Common myeloid progenitor, CD34-positive (primary cell): ENCODE results near the gene GDF2.

Experiments
- CTCF ChIA-PET: fragments of 350-600 bp; sonication (Branson Sonifier 250); formaldehyde crosslinking; loops from one replicate; lab custom pipeline; 2021; ENCODE audit warnings: antibody characterized with exemption; lab: Charles Lee
- POLR2A ChIA-PET: fragments of 350-600 bp; sonication (Branson Sonifier 250); formaldehyde crosslinking; loops from one replicate; lab custom pipeline; 2021; ENCODE audit warnings: antibody characterized with exemption; lab: Charles Lee
- DNase-seq, 3 donors: peaks; one replicate each; pipeline versions ENCODE4 v3.0.0 to v3.0.0-alpha.2; 2013
- H3K27ac ChIP-seq, 2 experiments: 1 replicate in 1 of 2; 2 replicates in 1 of 2; pipeline ENCODE4 v1.7.0; 2013; ENCODE audit warnings: inconsistent platforms in 2 of 2, low read length in 2 of 2, mild to moderate bottlenecking in 2 of 2, low read depth in 1 of 2, moderate library complexity in 1 of 2; ENCODE audit not compliant: severe bottlenecking in 2 of 2, insufficient read depth in 1 of 2, poor library complexity in 1 of 2
- H3K27me3 ChIP-seq, 5 experiments: replicated peaks in 2 of 5; 1 replicate in 3 of 5; 2 replicates in 2 of 5; pipeline versions ENCODE4 v1.6.1 to v1.7.0; 2013; ENCODE audit warnings: low read length in 4 of 5, mild to moderate bottlenecking in 2 of 5, moderate library complexity in 2 of 5, inconsistent platforms in 1 of 5; ENCODE audit not compliant: insufficient read depth in 5 of 5, control insufficient read depth in 4 of 5
- H3K36me3 ChIP-seq, 4 experiments: 1 replicate in 2 of 4; 2 replicates in 2 of 4; pipeline versions ENCODE4 v1.6.1 to v1.7.0; 2013; ENCODE audit warnings: low read length in 3 of 4, control low read depth in 1 of 4, mild to moderate bottlenecking in 1 of 4; ENCODE audit not compliant: control insufficient read depth in 4 of 4, insufficient read depth in 4 of 4
- H3K4me1 ChIP-seq, 4 experiments: 1 replicate in 3 of 4; 2 replicates in 1 of 4; pipeline versions ENCODE4 v1.6.1 to v1.7.1; 2013; ENCODE audit warnings: low read length in 3 of 4, mild to moderate bottlenecking in 3 of 4, control low read depth in 1 of 4, inconsistent platforms in 1 of 4, moderate library complexity in 1 of 4; ENCODE audit not compliant: control insufficient read depth in 4 of 4, insufficient read depth in 4 of 4; ENCODE audit errors: control extremely low read depth in 1 of 4
- H3K4me3 ChIP-seq, 7 experiments: 1 replicate in 4 of 7; 2 replicates in 3 of 7; pipeline versions ENCODE4 v1.5.1 to v1.7.0; 2013; ENCODE audit warnings: mild to moderate bottlenecking in 7 of 7, low read length in 6 of 7, moderate library complexity in 6 of 7, inconsistent platforms in 2 of 7, low read depth in 2 of 7, control low read depth in 1 of 7; ENCODE audit not compliant: insufficient read depth in 4 of 7, control insufficient read depth in 1 of 7; ENCODE audit errors: extremely low read depth in 1 of 7
- H3K9me3 ChIP-seq, 5 experiments: 1 replicate in 4 of 5; 2 replicates in 1 of 5; pipeline versions ENCODE4 v1.6.1 to v1.7.1; 2013; ENCODE audit warnings: low read length in 4 of 5, mild to moderate bottlenecking in 2 of 5, inconsistent platforms in 1 of 5, low read depth in 1 of 5, moderate library complexity in 1 of 5; ENCODE audit not compliant: control insufficient read depth in 4 of 5, insufficient read depth in 2 of 5; ENCODE audit errors: control extremely low read depth in 1 of 5
- WGBS: methylation state at CpG from one replicate; pipeline ENCODE4 v1.1.5; 2013; ENCODE audit not compliant: insufficient coverage; 5-methylcytosine and 5-hydroxymethylcytosine counted together

Gene GDF2

DNA sequence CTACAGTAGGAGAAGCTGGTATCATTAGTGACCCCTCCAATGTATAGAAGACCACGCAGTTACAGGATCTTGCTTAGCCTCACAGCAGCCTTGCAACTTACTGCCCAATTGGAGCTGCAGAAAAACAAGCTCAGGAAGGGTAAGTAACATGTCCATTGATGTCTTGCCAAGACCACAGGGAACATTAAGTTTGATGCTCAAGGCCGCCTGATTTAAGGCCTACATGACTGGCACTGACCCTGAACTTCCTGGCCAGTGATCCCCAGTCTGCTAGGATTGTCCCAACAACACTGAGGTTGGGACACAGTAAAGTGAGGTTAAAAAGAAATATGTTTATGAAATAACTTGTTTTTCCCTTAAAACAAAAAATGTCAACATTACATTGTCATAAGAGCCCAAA is 6.8 kb upstream of the GDF2 start:
- CTCF ChIA-PET, result interaction anchor here (0.6 to 9.9 kb wide), 4 partner anchors 13 to 291 kb away, joined by 3 to 183 read pairs (median 8); no protein-coding TSS in a partner anchor
- peaks cover 0 to 9% (median 1%) of the 10 kb centered on the region in 4 experiments for H3K4me1 ChIP-seq
- H3K9me3 ChIP-seq, result no peaks in the 10 kb centered on the region
- 100% methylated on average over 2 of the region's 2 CpGs for whole genome bisulfite sequencing
- no peaks in the 10 kb centered on the region for H3K27me3 ChIP-seq
- H3K27ac ChIP-seq, result no peak overlapping the region
- POLR2A ChIA-PET, result no interaction called here
- no peak for DNase-seq
- H3K4me3 ChIP-seq, result no peak overlapping the region
- no peaks in the 10 kb centered on the region for H3K36me3 ChIP-seq

- 78% methylated on average over 5 of the region's 5 CpGs for WGBS
- Histone ChIP-seq H3K4me1 (peaks cover 0 to 8% (median 1%) of the 10 kb centered on the region in 4 experiments), H3K4me3 (no peak overlapping the region), H3K27me3 (no peaks in the 10 kb centered on the region), H3K36me3 (no peaks in the 10 kb centered on the region), H3K27ac (no peak overlapping the region), H3K9me3 (no peaks in the 10 kb centered on the region)
- ChIA-PET CTCF (interaction anchor here (0.6 to 9.9 kb wide), 4 partner anchors 19 to 321 kb away, joined by 3 to 183 read pairs (median 8); no protein-coding TSS in a partner anchor), POLR2A (no interaction called here)
- no peak for DNase-seq
Measured at GRCh38 chr10:47316131-47316530, 6.1 kb upstream of the GDF2 start.

DNA sequence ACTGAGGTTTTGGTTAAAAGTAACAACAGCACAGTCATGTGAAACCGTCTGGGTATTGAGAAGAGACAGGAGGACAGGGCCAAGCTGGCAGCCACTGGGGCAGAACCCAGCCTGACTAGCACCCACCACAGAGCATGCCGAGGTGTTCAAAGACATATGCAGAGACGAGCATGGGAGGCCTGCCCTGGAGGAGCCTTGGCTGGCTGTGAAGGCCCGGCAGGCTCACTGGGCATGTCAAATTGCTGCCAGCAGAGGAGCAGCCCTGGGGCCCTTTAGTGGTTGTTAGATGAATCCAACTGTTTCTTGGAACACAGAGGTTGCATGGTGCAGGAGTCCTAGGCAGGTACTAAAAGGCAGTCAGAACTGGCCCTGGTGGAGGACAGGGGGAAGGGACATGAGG is 5.0 kb upstream of the GDF2 start:
- Histone ChIP-seq H3K9me3 (no peaks in the 10 kb centered on the region), H3K27me3 (peaks cover 0 to 2% (median 0%) of the 10 kb centered on the region in 5 experiments), H3K4me1 (no peaks in the 10 kb centered on the region), H3K27ac (no peak overlapping the region), H3K4me3 (no peak overlapping the region), H3K36me3 (no peaks in the 10 kb centered on the region)
- DNase-seq, result no peak
- CTCF ChIA-PET, result interaction anchor here (1.0 to 9.9 kb wide), 3 partner anchors 271 to 323 kb away, joined by 3 to 183 read pairs (median 12); no protein-coding TSS in a partner anchor
- WGBS, result 98% methylated on average over 4 of the region's 4 CpGs
- POLR2A ChIA-PET, result no interaction called here

- peaks cover 0 to 6% (median 0%) of the 10 kb centered on the region in 5 experiments for H3K27me3 ChIP-seq
- CTCF ChIA-PET, result interaction anchor here (1.1 kb wide), 1 partner anchor 273 kb away, joined by 3 read pairs; no protein-coding TSS in a partner anchor
- DNase-seq, result no peak
- H3K36me3 ChIP-seq, result no peaks in the 10 kb centered on the region
- H3K4me1 ChIP-seq, result no peaks in the 10 kb centered on the region
- no peak overlapping the region for H3K4me3 ChIP-seq
- no peaks in the 10 kb centered on the region for H3K9me3 ChIP-seq
- WGBS, result 98% methylated on average over 5 of the region's 9 CpGs
- H3K27ac ChIP-seq, result no peak overlapping the region
- POLR2A ChIA-PET, result no interaction called here
Measured at GRCh38 chr10:47318706-47319105, 3.5 kb upstream of the GDF2 start.

GRCh38 chr10:47319784-47320183 is 2.5 kb upstream of the GDF2 start:
- no peaks in the 10 kb centered on the region for H3K4me1 ChIP-seq
- H3K36me3 ChIP-seq, result no peaks in the 10 kb centered on the region
- 92% methylated on average over 8 of the region's 8 CpGs for WGBS
- no peak for DNase-seq
- H3K4me3 ChIP-seq, result no peak overlapping the region
- peaks cover 0 to 6% (median 0%) of the 10 kb centered on the region in 5 experiments for H3K27me3 ChIP-seq
- POLR2A ChIA-PET, result no interaction called here
- H3K27ac ChIP-seq, result no peak overlapping the region
- CTCF ChIA-PET, result interaction anchor here (0.9 to 1.1 kb wide), 2 partner anchors 17 to 274 kb away, joined by 3 read pairs; no protein-coding TSS in a partner anchor
- H3K9me3 ChIP-seq, result no peaks in the 10 kb centered on the region

GRCh38 chr10:47320812-47321211 is 1.4 kb upstream of the GDF2 start:
- DNase-seq, result no peak
- Histone ChIP-seq H3K27me3 (peaks cover 0 to 6% (median 0%) of the 10 kb centered on the region in 5 experiments), H3K9me3 (no peaks in the 10 kb centered on the region), H3K36me3 (no peaks in the 10 kb centered on the region), H3K27ac (no peak overlapping the region), H3K4me3 (no peak overlapping the region), H3K4me1 (no peaks in the 10 kb centered on the region)
- CTCF ChIA-PET, result interaction anchor here (1.0 to 1.3 kb wide), 2 partner anchors 10 to 273 kb away, joined by 4 read pairs; no protein-coding TSS in a partner anchor
- POLR2A ChIA-PET, result no interaction called here
- 95% methylated on average over 6 of the region's 6 CpGs for WGBS

DNA sequence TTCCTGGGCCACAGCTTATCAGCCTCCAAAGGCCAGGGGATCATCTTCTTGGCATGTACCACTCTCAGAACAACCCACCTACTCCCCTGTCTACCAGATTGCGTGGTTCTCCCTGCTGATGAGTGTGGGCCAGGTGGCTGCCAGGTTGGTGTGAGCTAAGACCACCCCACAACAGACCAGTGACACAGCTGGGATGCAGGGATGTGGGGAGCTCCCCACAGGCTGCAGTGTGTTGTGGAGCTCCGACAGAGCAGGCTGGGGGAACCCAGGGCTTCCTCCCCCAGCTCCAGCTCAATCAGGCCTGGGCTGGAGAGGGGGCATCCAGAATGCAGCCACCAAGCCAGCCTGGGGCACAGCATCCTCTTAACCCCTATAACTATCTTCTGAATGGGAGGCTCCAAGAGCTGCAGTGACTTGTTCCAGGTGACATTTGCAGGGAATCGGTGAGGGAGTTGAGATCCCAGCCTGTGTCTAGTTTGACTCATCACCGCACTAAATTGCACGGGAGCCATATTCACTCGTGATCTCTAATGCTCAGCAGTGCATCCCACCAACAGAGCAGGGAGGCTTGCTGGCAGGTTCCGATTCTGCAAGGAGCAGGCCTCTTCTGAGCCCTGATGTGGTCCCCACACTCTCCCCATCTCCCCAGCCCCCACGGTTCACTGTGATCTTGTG is 596 bp upstream of the GDF2 start:
- Histone ChIP-seq H3K4me1 (no peaks in the 10 kb centered on the region), H3K36me3 (no peaks in the 10 kb centered on the region), H3K27ac (no peak overlapping the region), H3K4me3 (no peak overlapping the region), H3K9me3 (no peaks in the 10 kb centered on the region), H3K27me3 (peaks cover 0 to 6% (median 0%) of the 10 kb centered on the region in 5 experiments)
- ChIA-PET CTCF (interaction anchor here (1.0 to 2.8 kb wide), 3 partner anchors 8 to 274 kb away, joined by 4 to 12 read pairs (median 4); no protein-coding TSS in a partner anchor), POLR2A (no interaction called here)
- 100% methylated on average over 4 of the region's 8 CpGs for WGBS
- DNase-seq, result no peak
